ENCODE measurements around the gene UBXN4.

DNA sequence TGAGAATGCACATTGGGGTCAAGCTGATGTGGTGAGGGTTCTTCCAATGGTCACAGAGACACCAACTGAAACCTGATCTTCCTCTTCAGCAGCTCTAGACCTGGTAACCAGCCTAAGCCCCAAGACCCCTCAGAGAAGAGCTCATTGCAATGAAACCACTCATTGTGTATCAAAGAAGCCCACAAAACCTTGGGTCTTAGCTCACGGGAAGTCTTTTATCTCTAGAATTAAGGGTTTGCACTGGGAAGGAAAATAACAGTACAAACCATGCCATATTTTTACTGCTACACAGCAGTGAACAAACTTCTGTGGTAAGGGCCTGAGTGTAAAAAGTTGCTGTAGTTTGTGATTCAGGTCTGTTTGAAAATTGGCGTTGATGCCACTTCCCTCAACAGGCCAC, 8.6 kb upstream of the UBXN4 start:
- no peak for TF ChIP-seq RBM22 (optimal IDR thresholded peaks at IDR 0.05; ENCODE audit: low read length)
- TF ChIP-seq REXO4 (CRISPR knock-in tag; IDR thresholded peaks at IDR 0.05; ENCODE audit: borderline replicate concordance): no peak
- no peak for TF ChIP-seq FOXK2 (IDR thresholded peaks at IDR 0.05)

All from HepG2 (cell line).